ENCODE results near the gene RNF167.
"Not testable (repeated sequence)": the region's sequence is repeated elsewhere in the genome, so short reads cannot be mapped to it uniquely, and the experiment has no call there.

RNF167 gene

DNA sequence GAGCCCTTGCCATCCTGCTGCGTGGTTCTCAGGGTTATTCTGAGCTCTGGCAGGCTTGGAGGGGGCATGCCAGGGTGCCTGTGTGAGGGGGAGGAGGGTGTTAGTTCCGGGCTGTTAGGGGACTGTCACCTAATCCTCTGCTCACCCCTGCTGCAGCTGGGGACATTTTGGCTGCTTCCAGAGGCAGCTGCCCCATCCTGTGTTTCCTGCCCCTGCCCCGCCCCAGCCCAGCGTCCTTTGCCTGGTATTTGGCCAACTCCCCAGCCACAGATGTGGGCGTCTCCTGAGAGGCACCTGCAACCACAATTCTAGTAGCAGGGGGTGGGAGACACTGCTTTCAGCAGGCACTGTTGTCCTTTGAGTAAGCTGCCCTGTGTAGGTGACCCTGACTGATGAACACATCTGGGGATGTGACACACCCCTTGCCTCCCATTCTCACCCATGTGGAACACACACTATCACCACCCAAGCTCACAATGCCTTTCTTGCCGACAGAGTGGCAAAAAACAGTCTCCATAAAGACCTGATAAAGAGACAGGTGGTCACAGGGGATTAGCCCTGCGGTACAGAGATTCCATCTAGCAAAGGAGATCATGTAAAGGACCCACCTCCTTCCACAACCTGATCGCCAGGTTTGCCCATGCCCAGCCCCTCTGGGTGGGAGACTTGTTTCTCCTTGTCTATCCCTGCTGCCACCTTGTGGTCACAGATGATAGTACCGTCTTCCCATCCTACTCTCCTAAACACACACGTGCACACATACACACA, 36.8 kb upstream of the RNF167 start, which contains the start of gene CHRNE:
Gene CHRNE (minus strand): TSS at position 48 of the 768 bp plus-strand sequence. CDS start 35 bp downstream, at position 13.
- DNase-seq = peak; percentile 11 to 15

DNA sequence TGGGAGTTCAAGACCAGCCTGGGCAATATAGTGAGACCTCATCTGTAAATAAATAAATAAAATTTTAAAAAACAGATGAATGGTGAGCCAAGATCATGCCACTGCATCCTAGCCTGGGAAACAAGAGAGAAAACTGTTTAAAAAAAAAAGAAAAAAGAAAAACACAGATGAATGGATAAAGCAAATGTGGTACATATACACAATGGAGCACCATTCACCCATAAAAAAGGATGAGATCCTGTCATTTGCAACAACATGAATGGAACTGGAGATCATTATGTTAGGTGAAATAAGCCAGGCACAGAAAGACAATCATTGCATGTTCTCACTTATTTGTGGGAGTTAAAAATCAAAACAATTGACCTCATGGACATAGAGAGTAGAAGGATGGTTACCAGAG, 33.4 kb upstream of the RNF167 start:
- not testable (repeated sequence) for DNase-seq

DNA sequence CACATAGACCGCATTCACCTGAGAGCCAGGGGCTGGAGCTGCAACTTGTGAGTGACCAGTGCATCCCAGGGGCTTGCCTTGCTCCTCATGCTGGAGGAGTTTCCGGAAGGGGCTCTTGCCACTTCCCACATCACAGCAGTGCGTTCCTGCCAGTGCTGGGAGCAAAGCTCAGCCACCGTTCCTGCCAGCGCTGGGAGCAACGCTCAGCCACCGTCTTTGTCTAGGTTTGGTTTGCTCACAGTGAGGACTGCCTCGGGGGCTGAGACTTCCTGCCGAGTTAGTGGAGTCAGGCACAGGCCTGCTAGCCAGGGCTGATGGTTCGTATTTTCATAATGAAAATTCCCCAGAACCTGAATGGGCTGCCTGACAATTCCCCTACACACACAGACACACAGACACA, 31.8 kb upstream of the RNF167 start:
- no peak for DNase-seq

DNA sequence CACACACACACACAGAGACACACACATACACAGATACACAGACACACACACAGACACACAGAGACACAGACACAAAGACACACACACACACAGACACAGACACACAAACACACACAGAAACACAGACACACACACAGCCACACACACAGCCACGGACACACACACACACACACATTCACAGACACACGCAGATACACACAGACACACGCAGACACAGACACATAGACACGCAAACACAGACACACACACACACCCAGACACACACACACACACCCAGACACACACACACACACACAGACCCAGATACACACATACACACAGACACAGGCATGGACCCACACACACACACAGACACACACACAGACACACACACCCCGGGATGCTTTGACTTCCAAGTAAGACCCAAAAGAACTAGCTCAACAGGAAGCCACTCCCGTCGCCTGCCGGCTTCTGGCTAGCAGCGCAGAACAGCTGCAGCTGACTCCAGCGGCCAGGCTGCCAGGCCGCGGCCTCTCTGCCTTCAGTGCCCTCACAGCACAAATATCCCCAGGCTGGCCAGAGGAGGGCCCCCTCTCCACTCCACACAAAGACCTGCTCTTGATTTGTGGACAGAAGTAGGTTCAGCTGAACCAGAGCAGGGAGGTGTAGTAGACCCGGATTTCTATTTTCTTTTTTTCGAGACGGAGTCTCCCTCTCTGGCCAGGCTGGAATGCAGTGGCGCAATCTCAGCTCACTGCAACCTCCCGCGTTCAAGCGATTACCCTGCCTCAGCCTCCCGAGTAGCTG, 31.2 kb upstream of the RNF167 start:
- peak; percentile 56 to 77 for DNase-seq

DNA sequence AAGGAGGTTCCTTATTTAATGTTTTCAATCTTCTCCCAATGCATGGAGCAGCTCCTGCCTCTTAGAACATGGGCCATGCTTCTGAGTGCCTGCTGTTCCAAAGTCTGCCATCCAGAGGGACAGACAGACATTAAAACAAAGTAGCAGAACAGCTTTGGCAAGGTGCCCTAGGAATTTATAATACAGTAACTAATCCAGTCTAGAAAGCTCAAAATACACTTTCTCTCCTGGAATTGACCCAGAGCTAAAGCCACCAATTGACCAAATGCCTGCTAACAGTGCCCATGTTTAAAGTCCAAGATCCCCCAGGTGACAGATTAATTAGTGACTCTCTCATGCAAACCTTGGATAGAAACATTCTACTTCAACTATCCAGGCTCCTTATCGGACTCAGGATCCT, 26.1 kb upstream of the RNF167 start:
- DNase-seq = no peak

DNA sequence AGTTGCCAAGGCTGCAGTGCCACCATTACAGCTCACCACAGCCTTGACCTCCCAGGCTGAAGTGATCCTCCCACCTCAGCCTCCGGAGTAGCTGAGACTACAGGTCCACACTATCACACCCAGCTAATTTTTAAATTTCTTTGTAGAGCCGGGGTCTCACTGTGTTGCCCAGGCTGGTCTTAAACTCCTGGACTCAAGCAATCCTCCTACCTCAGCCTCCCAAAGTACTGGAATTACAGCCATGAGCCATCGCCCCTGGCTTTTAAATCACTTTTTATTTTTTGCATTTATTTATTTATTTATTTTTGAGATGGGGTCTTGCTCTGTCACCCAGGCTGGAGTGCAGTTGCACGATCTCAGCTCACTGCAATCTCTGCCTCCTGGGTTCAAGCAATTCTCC, 25.5 kb upstream of the RNF167 start:
- not testable (repeated sequence) for DNase-seq

DNA sequence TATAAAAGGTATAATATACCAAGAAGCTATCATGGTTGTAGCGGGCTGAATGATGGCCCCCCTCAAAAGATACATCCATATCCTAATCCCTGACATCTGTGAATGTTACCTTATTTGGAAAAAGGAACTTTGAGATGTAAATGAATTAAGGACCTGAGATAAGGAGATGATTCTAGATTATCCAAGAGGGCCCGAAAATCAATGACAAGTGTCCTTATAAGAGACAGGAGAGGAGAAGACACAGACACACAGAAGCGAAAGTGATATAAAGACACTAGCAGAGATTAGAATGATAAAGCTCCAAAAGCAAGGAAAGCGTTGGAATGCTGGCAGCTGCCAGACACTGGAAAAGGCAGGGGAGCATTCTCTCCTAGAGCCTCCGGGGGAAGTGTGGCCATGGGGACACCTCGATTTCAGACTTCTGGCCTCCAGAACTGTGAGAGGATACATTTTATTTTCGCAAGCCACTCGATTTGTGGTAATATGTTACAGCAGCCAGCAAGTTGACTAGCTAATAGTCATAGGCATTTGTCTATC, 20.5 kb upstream of the RNF167 start:
- DNase-seq = no peak

DNA sequence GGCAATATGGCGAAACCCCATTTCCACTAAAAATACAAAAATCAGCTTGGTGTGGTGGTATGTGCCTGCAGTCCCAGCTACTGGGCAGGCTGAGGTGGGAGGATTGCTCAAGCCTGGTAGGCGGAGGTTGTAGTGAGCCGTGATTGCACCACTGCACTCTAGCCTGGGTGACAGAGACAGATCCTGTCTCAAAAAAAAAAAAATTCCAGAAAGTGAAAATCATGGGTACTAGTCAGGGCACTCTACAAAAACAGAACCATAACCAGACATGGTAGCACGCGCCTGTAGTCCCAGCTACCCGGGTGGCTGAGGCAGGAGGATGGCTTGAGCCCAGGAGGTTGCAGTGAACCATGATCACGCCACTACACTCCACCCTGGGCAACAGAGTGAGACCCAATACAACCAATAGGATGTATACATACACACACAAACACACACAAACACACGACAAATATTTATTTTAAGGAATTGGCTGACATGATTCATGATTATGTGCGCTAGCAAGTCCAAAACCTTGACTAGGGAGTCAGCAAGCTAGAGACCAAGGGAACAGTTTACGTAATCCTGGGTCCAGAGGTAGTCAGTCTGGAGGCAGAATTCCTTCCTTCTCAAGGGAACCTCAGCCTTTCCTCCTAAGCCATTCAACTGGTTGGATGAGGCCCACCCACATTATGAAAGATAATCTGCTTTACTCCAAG, 19.6 kb upstream of the RNF167 start:
- peak; percentile 40 for DNase-seq

DNA sequence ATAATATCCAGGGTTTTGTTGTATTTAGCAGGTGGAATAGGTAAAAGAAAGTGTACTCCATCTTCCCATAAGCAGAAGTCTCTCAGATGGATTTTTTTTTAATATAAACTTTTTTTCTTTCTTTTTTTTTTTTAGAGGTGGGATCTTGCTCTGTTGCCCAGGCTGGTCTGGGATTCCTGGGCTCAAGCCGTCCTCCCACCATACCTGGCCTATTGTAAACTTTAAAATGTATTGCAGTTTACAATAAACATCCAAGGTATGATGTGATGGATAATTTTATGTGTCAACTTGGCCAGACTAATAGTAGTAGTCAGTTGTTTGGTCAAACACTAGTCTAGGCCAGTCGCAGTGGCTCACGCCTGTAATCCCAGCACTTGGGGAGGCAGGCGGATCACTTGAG, 18.7 kb upstream of the RNF167 start:
- DNase-seq = no peak

DNA sequence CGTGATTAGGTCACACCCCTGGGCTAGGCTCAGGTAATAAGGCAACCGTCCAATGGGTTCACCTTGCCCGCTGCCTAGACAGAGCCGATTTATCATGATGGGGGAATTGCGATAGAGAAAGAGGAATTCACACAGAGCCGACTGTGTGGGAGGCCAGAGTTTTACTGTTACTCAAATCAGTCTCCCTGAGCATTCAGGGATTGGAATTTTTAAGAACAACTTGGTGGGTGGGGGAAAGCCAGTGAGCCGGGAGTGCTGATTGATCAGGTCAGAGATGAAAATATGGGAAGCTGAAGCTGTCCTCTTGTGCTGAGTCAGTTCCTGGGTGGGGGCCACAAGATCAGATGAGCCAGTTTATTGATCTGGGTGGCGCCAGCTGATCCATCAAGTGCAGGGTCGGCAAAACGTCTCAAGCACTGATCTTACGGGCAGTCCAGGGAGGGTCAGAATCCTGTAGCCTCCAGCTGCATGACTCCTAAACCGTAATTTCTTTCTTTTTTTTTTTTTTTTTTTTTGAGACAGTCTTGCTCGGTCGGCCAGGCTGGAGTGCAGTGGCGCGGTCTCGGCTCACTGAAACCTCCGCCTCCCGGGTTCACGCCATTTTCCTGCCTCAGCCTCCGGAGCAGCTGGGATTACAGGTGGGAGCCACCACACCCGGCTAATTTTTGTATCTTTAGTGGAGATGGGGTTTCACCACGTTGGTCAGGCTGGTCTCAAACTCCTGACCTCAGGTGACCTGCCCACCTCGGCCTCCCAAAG, 13.3 kb upstream of the RNF167 start:
- not testable (repeated sequence) for DNase-seq

DNA sequence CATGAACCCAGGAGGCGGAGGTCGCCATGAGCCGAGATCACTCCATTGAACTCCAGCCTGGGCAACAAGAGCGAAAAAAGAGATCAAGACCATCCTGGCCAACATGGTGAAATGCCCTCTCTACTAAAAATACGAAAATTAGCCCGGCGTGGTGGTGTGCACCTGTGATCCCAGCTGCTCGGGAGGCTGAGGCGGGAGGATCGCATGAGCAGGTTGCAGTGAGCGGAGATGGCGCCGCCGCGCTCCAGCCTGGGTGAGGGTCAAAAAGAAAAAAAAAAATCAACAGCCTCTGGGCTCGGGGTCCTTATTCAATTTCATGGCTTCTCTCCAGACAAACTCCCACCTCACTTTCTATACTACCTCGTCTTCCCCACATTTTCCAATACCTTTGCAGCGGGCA, 11.2 kb upstream of the RNF167 start:
- DNase-seq = no peak

DNA sequence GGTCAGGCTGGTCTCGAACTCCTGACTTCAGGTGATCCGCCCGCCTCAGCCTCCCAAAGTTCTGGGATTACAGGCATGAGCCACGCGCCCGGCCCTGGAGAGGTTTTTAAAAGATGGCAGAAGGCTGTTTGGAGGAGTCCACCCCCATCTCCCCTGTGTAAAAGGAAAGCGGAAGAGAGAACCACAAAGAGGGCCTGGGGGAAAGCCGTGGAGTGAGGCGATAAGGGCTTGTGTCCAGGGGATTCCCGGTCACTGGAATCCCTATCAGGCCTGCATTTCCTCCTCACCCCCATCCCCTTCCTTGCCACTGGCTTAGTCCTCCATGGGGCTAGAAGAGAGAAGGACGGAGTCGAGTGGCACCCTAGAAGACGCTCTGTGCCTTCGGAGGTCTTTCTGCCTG, 8.1 kb upstream of the RNF167 start, which contains the start of gene GP1BA:
Gene GP1BA (plus strand): TSS at position 315 of the 400 bp plus-strand sequence. CDS start 328 bp downstream, outside the sequence.
- no peak for DNase-seq

DNA sequence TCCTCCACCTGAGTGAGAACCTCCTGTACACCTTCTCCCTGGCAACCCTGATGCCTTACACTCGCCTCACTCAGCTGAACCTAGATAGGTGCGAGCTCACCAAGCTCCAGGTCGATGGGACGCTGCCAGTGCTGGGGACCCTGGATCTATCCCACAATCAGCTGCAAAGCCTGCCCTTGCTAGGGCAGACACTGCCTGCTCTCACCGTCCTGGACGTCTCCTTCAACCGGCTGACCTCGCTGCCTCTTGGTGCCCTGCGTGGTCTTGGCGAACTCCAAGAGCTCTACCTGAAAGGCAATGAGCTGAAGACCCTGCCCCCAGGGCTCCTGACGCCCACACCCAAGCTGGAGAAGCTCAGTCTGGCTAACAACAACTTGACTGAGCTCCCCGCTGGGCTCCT, 7.3 kb upstream of the RNF167 start:
- no peak for DNase-seq

DNA sequence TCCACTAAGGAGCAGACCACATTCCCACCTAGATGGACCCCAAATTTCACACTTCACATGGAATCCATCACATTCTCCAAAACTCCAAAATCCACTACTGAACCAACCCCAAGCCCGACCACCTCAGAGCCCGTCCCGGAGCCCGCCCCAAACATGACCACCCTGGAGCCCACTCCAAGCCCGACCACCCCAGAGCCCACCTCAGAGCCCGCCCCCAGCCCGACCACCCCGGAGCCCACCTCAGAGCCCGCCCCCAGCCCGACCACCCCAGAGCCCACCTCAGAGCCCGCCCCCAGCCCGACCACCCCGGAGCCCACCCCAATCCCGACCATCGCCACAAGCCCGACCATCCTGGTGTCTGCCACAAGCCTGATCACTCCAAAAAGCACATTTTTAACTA, 6.4 kb upstream of the RNF167 start:
- no peak for DNase-seq

DNA sequence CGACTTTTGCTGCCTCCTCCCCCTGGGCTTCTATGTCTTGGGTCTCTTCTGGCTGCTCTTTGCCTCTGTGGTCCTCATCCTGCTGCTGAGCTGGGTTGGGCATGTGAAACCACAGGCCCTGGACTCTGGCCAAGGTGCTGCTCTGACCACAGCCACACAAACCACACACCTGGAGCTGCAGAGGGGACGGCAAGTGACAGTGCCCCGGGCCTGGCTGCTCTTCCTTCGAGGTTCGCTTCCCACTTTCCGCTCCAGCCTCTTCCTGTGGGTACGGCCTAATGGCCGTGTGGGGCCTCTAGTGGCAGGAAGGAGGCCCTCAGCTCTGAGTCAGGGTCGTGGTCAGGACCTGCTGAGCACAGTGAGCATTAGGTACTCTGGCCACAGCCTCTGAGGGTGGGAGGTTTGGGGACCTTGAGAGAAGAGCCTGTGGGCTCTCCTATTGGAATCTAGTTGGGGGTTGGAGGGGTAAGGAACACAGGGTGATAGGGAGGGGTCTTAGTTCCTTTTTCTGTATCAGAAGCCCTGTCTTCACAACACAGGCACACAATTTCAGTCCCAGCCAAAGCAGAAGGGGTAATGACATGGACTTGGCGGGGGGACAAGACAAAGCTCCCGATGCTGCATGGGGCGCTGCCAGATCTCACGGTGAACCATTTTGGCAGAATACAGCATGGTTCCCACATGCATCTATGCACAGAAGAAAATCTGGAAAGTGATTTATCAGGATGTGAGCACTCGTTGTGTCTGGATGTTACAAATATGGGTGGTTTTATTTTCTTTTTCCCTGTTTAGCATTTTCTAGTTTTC, 5.7 kb upstream of the RNF167 start:
- DNase-seq = peak; percentile 25 to 51

DNA sequence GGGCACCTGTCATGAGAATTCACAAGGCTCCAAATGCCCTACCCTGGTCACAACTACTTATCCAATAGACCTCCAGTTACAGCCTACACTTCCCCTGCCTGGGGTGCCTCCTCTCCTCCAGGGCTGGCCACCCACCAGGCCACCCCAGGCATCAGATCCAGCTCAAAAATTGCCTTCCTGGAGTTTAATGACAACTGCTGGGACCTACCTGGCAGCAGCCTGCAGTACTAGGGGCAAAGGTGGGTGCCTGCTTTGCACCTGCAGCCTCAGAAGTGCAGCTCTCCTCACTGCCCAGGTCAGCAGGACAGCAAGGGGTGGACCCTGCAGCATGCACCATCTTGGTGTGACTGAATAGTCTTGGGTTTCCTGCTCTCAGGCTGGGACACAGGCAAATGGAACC, 4.4 kb upstream of the RNF167 start:
- no peak for DNase-seq

DNA sequence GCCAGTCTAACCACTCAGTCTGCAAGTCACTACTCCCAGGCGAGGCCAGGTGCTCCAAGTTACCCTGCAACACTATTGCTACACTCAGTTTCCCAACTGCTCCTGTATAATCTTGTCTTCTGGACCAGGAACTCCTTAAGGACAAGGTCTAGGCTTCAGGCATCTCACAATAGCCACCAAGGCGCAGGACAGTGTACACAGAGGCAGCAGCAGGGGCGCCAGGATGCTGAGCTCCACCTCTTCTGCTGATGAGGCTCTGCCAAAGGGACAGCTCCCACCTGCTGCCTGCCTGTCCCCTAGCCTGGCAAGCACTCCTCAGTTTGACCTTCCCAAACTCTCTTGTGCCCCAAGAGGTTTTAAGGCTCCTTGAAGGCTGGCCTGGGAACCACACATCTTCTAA, 3.6 kb upstream of the RNF167 start:
- no peak for DNase-seq

DNA sequence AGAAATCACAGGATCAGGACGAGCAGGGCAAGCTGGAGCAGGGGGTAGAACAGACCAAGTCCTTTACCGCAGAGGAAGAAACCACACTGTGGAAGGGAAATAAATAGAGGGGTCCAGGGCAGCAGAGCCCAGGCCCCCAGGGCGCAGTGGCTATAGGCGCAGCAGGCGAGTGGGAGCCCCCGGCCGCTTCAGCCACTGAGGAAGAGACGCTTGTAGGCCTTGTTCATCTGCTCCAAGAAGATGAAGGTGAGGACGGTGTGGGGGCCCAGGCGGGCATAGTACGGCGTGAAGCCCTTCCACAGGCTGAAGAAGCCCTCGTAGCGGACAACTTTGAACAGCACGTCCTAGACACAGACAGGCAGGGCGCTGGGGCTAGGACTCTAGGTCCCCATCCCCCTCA, 2.5 kb upstream of the RNF167 start:
- no peak for DNase-seq

DNA sequence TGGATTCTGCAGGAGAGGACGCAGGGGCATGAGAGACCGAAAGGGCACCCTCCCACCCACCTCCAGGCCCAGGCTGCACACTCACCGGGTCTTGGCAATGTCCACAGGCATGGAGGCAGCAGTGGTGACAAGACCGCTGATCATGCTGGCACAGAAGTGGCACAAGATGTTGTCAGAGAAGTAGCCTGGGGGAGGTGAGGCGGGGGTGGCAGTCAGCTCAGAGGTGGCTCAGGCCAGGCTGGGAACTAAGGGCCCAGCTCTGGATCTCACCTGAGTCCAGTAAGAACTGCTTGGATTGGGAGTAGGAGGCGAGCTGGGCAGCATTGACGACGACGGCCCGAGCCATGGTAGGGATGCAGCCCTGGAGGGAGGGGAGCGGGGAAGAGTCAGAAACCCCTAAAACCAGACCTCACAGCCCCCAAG, 2.0 kb upstream of the RNF167 start:
- DNase-seq = no peak

DNA sequence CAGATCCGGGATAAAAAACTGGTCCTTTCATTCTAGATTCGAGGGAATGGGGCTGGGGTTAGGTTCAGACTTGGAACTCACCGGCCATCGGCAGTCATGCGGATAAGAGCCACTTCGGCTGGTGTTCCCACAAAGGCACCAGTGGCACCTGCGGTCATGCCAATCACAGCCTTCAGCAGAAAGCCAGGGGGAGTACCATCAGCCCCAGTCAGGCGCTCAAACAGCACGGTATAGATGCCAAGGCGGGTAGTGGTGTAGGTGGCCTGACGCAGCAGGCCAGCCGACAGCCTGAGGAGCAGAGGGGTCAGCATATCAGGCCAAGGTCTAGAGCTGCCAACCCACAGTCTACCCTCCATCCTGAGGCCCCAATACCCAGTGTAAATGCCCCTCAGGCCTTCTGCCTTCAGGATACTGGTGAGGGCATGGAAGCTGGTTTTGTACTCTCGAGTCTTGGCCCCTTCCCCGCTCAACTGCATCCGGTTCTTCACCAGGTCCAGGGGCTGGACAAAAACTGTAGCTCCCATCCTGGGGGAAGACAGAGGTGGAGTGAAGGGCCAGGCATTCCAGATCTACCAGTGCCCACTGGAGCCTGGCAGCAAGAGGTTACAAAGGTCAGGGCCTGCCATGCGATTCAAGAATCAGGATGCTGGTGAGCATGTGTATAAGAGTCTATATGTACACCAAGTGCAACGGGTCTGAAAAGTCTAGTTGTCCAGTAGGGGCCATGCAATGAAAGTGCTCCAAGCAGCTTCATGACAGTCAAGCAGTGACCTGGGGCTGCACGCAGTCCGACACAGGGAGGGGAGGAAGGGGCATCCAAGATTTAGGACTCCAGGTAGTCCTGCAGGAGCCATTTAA, 1.2 kb upstream of the RNF167 start:
- DNase-seq = no peak

DNA sequence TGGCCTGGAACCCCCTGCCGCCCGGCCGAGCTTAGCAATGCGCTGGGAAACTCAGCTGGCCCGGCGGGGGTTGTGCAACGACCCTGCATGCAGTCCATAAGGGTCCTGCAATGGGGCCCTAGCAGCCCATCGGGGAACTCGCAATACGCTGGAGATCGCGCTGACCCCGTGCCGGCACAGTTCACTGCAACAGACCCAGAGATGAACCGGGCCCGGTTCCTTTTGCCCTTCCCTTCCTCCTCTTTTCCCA, 597 bp upstream of the RNF167 start:
- DNase-seq = no peak
